HepG2 (cell line): ENCODE data around the gene NDC1. TPM values are rescaled to one million over a fixed set of nuclear protein-coding genes. Genes with fewer than 3 reads are reported as not detected.

ENCODE experiments used
- BRCA1 ChIP-seq: sonication (generic); formaldehyde crosslinking; IDR thresholded peaks from 2 replicates; pipeline ENCODE4 v1.4.0; 2020; ENCODE audit warnings: missing genetic modification reagents
- BRD4 ChIP-seq: sonication (generic); formaldehyde crosslinking; IDR thresholded peaks from 2 replicates; pipeline ENCODE4 v1.4.0; 2020; ENCODE audit warnings: missing genetic modification reagents
- CBX2 ChIP-seq, 2 experiments: fragments of 200-600 bp in 1 of 2; sonication (generic); formaldehyde crosslinking in 1 of 2; IDR thresholded peaks; 2 replicates each; pipeline versions ENCODE4 v1.7.0 to v1.8.1; 2018 to 2022; ENCODE audit warnings: low read depth in 2 of 2, low read length in 1 of 2, mild to moderate bottlenecking in 1 of 2, missing genetic modification reagents in 1 of 2
- FOXK1 ChIP-seq: sonication (generic); formaldehyde crosslinking; IDR thresholded peaks from 2 replicates; pipeline ENCODE4 v1.4.0; 2020; ENCODE audit warnings: low read depth, missing genetic modification reagents, borderline replicate concordance
- FOXO1 ChIP-seq: sonication (generic); formaldehyde crosslinking; IDR thresholded peaks from 2 replicates; pipeline ENCODE4 v1.4.0; 2020; ENCODE audit warnings: missing genetic modification reagents
- ONECUT2 ChIP-seq: sonication (generic); formaldehyde crosslinking; IDR thresholded peaks from 2 replicates; pipeline ENCODE4 v1.4.0; 2020; ENCODE audit warnings: missing genetic modification reagents
- PRDM4 ChIP-seq: sonication (generic); formaldehyde crosslinking; IDR thresholded peaks from 2 replicates; pipeline ENCODE4 v1.9.0; 2021; ENCODE audit warnings: missing genetic modification reagents, borderline replicate concordance
- REL ChIP-seq: sonication (generic); formaldehyde crosslinking; conservative IDR thresholded peaks from 2 replicates; pipeline ENCODE4 v1.8.0; 2022; ENCODE audit warnings: mild to moderate bottlenecking, missing genetic modification reagents, moderate library complexity
- REXO4 ChIP-seq: sonication (generic); formaldehyde crosslinking; IDR thresholded peaks from 2 replicates; pipeline ENCODE4 v1.8.0; 2022; ENCODE audit warnings: missing genetic modification reagents, mild to moderate bottlenecking, borderline replicate concordance
- RFXAP ChIP-seq: sonication (generic); formaldehyde crosslinking; IDR thresholded peaks from 2 replicates; pipeline ENCODE4 v1.4.0; 2020; ENCODE audit warnings: missing genetic modification reagents, borderline replicate concordance
- TMF1 ChIP-seq: sonication (generic); formaldehyde crosslinking; IDR thresholded peaks from 2 replicates; pipeline ENCODE4 v1.8.1; 2022; ENCODE audit warnings: low read depth, missing genetic modification reagents
- ZNF142 ChIP-seq: sonication (generic); formaldehyde crosslinking; IDR thresholded peaks from 2 replicates; pipeline ENCODE4 v1.4.0; 2020; ENCODE audit warnings: missing genetic modification reagents
- ZNF367 ChIP-seq: sonication (generic); formaldehyde crosslinking; IDR thresholded peaks from 2 replicates; pipeline ENCODE4 v1.4.0; 2020; ENCODE audit warnings: missing genetic modification reagents, borderline replicate concordance
- polyA plus RNA-seq, 8 experiments: library from polyadenylated mRNA; depleted of rRNA in 3 of 8; stranded (reverse) in 7 of 8; unstranded in 1 of 8; fragments of >200 nt; fragmentation: Illumina TruSeq in 4 of 8; extraction: Trizol in 4 of 8; gene quantifications; 2 replicates each; pipeline versions ENCODE4 v1.2.1 to v1.2.3, GENCODE V29; 2011 to 2016; ENCODE audit warnings: low read depth in 4 of 8, missing spikeins in 1 of 8, mixed read lengths in 1 of 8; ENCODE audit not compliant: insufficient read depth in 1 of 8
- total RNA-seq, 5 experiments: library from RNA; depleted of rRNA; stranded (reverse); fragments of >200 nt; fragmentation: Illumina TruSeq; extraction: Trizol; gene quantifications; 2 replicates each; pipeline ENCODE4 v1.2.3, GENCODE V29; 2016; ENCODE audit warnings: low read depth in 1 of 5

Gene NDC1
- total and polyA plus RNA-seq, 2 of the 13 experiments (the other 11 are each of a cell fraction or from before 2014, with no cell fraction given): 38.1 to 50.9 TPM

DNA sequence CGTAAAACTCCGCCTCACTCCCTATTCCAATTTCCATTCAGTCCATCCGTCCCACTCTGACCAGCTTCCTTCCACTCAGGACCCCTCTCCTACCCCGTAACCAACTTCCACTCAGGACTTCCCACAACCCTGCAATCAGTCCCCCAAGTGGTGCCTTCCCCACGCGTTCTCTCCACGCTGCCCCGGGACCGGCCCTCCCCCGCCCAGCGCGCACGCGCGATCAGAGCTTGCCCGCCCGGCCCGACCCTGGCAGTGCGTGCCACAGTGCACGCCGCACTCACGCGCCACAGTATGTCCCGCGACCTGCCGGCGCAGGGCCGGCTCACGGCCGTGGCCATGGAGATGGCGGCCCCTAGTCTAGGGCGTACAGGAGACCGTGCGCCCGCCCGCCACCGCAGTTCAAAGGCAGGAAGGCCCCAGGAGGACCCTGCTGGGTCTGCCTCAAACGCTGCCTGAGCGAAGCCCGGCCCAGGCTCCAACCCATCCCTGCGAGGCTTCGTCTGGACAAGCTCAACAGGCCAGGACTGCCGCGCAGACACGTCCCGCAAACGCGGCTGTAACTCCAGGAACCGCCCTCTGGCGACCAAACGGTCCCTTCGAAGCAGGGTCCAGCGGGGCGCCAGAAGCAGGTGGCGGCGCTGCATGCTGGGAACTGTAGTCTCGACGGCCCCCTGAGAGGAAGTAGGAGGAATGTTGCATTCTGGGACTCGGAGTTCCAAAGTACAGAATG, at the start of gene NDC1 (continued):
- TF ChIP-seq ZNF367 (peak; percentile 42; the same call in 1 of the 2 replicates), REXO4 (CRISPR knock-in tag) (no peak; the same call in 1 of the 2 replicates), FOXO1 (CRISPR knock-in tag) (no peak; the same call in none of the 2 replicates), BRD4 (CRISPR knock-in tag) (no peak; the same call in none of the 2 replicates), TMF1 (CRISPR knock-in tag) (peak; percentile 85; the same call in 1 of the 2 replicates), BRCA1 (CRISPR knock-in tag) (no peak), ZNF142 (CRISPR knock-in tag) (peak; percentile 89), ONECUT2 (CRISPR knock-in tag) (no peak), REL (CRISPR knock-in tag) (no peak), CBX2 (IDR thresholded peaks at IDR 0.05; ENCODE audit: low read depth, low read length) (no peak), CBX2 (CRISPR knock-in tag; IDR thresholded peaks at IDR 0.05; ENCODE audit: low read depth) (no peak; the same call in 1 of the 2 replicates), RFXAP (CRISPR knock-in tag) (peak; percentile 82; the same call in 1 of the 2 replicates), PRDM4 (CRISPR knock-in tag) (no peak), FOXK1 (peak; percentile 85)
